Measurements from ENCODE around the gene KCNK17.

Gene KCNK17

DNA sequence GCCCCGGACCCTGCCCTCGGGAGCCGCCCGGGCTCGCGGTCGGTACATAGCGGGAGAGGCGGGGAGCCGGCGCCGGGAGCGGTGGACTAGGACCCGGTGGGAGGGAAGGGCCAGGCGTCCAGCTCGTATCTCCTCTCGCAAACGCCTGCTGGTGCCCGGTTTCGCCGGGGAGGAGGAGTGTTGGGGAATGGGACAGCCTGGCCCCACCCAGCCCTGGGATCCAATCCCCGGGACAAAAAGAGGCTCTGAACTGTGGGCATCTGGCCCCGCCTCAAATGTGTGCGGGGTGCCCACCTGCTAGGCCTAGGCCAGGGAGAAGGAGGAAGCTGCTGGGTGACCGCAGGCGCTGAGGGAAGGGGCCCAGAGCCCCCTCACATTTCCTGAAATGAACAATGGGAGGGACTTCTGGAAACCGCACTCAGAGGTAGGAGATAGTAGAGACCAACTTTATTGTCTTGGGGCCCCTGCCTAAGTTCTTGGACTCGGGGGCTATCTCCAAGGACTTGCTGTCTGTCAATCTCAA, at the start of gene KCNK17:
Gene KCNK17 (minus strand): TSS at position 147 of the 523 bp plus-strand sequence. CDS start 99 bp downstream, at position 48.
- DNase-seq: no peak

DNA sequence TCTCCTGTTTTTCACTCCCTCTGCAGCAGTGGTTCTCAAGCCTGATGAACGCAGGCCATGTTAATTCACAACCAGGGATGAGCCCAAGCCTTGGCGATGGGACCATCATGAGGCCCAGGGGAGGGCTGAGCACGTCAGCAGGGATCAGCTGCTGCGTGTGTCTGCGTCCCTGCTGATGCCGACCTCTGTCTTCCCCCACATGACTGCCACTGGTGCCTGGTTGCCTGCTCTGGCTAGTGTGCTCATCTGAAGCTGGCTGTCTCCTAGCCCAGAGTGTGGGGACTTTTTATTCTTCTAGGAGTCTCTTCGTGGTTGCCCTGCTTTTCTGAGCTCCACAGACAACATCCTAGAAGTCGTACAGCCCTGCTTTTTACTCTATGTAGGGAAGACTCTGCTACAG, 49.1 kb upstream of the KCNK17 start:
- no peak for DNase-seq

DNA sequence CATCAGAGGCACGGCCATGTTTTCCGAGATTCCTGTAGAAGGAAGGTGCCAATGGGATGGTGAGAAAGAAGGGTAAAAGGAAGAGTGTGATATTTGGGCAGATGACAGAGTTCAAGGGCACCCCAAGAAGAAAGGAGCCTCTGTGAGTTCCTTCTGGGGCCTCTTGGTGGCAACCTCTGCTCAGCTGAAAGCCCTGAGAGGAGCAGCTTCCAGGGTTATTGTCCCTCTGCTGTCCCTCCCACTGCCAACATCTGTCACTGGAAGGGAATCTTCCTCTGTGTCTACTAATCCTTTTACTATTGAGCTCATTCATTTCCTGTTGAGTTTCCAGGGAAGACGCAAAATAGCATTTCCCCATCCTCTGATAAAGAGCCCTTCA, 48.3 kb upstream of the KCNK17 start:
- DNase-seq: no peak

- peak; percentile 25 for DNase-seq
Observed at GRCh38 chr6:39361657-39362486, 47.7 kb upstream of the KCNK17 start.

DNA sequence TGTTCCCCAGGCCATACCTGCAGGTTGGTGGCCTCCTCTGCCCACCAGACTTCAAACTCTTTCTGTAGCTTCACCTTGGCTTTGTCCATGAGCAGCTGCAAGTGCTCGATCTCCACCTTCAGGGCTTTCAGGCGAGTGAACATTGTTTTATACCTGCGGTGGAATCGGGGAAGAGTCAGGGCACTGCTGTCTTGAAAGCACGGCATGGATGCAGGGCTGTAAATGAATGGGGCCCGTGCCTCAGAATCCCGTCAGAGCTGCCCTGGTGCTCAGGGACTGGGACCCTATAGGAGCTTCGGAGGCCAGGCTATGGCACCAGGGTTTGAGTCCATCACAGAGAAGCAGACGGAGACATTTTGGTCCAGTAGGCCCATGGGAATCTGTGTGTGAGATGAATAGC, 46.2 kb upstream of the KCNK17 start:
- DNase-seq: no peak

DNA sequence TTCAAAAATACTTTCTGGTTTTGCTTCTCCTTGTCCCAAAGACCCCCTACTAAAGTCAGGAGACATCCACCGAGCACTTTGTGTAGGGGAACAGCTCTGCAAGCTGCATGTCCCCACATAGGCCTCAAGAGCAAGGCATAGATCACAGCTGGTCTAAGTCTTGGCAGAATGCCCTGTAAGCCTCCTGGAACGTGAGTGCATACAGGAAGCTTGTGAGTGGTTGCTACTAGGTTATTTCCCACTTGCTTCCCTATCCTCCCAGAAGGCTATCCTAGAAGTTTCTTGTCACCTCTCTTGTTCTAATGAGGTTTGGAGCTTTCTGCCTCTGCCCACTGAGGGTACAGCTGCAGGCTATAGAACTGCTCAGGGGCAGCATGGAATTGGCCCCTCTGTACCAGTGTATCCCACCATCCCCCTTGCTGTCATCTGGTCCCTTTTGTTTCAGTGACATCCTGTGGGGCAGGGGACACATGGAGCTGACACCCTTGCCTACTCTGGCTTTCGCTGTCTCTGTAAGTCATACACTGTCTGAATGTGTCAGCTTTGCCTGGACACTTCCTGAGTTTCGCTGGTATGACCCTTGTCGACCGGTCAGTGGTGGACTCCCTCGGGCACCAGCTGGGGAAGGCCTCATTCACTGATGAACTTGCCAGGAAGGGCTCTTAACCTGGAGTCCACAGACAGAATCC, 43.9 kb upstream of the KCNK17 start:
- DNase-seq: no peak

- no peak for DNase-seq
Observed at GRCh38 chr6:39353698-39354315, 39.6 kb upstream of the KCNK17 start.

GRCh38 chr6:39350723-39351505, 36.7 kb upstream of the KCNK17 start:
- no peak for DNase-seq

- no peak for DNase-seq
Observed at GRCh38 chr6:39348740-39349139, 34.5 kb upstream of the KCNK17 start.

DNA sequence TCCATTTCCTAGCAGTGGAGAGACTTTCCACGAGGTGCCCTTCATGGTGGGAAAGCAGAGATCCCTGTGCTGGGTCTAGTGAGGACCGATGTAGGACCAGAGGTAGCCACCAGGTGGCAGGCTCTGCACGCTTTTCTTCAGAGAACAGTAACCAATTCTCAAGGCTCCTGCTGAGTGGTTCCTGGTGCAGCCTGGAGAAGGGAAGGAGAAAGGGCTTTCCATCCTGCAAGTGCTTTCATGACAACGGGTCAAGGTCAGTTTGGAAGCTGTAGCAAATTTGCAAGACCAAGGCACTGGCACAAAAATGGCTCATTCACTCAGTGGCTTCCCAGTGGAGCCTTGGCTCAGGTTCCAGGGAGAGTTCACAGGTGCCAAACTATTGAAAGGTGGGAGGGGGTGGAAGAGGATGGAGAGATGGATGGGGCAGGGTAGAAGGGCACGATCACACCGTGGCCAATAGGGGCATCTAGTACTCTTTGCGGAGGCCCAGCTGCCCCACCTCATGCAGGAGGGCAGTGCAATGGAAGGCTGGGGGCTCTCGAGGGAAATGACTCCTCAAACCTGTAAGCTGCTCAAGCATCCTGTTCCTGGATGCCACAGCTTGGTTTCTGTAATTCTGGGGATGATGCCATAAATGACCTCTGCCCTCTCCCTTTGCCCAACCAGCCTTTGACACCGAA, 33.8 kb upstream of the KCNK17 start:
- DNase-seq: peak; percentile 56

DNA sequence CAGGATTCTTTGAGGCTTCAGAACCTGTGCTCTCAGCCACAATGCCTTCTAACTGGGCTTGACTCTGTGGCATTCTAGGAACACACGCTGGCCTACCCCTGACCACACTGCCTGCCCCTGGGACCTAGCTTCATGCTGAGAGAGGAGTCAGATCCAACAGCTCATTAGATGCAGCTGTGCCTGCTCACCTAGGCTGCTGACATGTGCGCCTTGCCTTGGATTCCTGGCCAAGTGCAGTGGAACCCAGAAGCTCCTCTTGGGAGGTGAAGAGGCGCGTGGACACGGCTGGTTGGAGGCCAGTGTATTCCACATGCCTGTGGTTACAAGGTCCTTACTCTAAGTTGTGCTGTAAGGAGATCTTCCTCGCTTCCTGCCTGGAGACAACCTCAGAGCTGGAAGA, 33.0 kb upstream of the KCNK17 start:
- DNase-seq: no peak

- DNase-seq: no peak
Observed at GRCh38 chr6:39344821-39345280, 30.6 kb upstream of the KCNK17 start.

- no peak for DNase-seq
Observed at GRCh38 chr6:39343396-39343870, 29.2 kb upstream of the KCNK17 start.

DNA sequence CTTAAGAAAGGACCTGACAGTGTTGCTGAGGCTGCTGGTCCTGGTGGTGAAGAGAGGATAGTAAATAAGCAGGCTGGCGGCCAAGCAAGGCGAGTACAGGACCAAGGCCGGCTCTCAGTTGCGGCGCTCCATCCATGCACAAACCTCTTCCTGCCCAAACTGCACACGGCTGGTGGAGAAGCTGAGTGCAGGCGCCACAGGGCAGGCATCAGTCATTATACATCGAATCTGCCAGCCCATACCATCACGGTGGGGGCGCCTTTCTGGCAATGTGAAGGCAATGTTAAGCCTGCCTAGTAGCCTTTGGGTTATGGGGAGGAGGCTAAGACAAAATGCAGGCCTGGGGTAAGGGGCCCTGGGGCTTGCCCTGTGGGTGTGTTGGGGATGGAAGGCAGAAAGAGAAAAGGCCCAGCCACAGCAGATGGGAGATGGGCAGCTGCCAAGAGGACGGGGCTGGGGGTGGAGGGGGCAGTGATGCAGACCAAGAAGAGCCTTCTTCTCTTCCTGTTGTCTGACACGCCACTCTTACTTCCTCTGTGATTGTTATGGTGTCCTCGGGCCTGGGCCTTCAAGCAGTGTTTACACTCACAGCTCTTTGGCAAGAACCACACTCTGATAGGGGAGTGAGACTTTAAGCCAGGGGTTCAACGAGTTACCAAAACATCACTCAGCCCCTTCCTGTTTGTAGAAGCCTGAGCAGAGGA, 28.6 kb upstream of the KCNK17 start:
- no peak for DNase-seq

GRCh38 chr6:39341937-39342336, 27.7 kb upstream of the KCNK17 start:
- DNase-seq: no peak

- DNase-seq: no peak
Observed at GRCh38 chr6:39341352-39341751, 27.1 kb upstream of the KCNK17 start.

DNA sequence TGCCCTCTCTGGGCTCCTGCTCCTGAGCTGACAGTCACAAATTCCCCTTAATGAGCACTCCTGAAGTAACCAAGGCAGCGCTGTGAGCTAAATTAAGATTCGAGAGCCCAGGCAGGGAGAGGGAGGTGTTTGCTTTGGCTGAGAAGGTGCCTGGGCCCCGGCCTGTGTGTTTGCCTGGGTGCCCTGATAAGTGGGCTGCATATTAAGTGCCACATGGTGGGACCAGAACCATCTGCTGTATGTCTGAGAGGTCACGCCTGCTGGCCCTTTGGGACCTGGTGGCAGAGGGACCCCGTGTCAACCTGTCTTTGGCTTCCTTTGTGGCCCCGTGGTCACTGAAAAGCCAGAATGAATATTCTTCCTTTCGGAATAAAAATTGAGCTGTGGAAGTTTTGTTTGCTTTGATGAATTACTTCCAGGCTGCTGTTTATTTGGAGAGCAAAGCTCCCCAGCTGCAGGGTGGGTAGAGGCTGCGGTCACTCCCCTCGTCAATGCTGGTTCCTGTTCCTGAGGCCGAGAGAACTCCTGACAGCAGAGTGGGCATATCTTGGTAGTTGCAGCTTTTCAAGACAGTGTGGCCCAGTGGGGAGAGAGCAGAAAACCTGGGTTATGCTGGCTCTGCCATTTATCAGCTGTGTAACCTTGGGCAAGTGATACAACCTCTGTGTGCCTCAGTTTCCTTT, 25.8 kb upstream of the KCNK17 start:
- DNase-seq: no peak

DNA sequence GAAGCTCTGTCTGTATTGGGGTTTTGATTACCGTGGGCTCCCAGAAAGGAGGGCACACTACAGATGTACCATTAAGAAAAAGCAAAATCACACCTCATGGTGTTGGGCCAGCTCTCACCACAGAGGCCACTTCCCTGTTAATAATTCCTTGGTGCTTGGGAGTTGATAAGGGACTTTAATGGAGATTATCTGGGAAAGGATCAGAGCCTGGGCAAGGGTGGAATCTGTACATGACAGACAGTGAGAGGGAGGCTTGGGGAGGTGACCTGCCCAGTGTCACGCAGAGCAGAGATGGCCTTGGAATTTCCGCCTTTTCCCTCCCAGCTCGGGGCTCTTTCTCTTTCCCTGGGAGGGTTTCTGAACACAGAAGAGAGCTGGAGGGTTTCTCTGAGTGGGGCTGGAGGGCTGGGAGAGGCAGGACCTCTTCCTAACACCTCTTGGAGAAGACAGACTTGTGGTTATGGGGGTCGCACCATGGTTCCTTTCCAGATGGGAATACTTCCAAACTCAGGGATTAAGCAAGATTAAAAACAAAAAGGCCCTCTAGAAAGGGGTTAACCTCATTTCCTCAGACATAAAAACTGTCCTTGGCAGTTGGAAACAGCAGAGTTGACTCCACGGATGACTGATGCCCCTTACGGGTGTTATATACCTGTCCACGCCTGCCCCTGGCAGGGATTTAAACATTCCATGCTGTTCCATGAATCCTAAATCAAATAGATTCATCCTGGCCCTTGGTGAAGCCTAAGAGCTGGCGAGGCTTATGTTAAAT, 25.1 kb upstream of the KCNK17 start:
- no peak for DNase-seq

- DNase-seq: no peak
Observed at GRCh38 chr6:39338397-39338796, 24.2 kb upstream of the KCNK17 start.
